ENCODE measurements around the gene TRAP1. TPM values are rescaled to one million over a fixed set of nuclear protein-coding genes. Genes with fewer than 3 reads are reported as not detected.

The TRAP1 gene
- total RNA-seq, 1 donor from 2014 or later: 212 TPM

DNA sequence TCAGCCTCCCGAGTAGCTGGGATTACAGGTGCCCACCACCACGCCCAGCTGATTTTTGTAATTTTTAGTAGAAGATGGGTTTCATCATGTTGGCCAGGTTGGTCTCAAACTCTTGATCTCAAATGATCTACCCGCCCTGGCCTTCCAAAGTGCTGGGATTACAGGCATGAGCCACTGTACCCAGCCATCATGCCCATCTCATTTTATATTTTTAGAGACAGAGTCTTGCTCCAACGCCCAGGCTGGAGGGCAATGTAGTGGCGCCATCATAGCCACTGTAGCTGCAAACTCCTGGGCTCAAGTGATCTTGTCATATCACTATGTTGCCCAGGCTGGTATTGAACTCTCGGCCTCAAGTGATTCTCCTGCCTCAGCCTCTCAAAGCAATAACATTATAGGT, 43.2 kb upstream of the TRAP1 start:
- no peak for DNase-seq (ENCODE audit: low spot score, unreplicated experiment)
- Mint-ChIP-seq H3K27me3 (no peaks in the 10 kb centered on the region), H3K4me3 (ENCODE audit: low read depth) (no peak overlapping the region), H3K4me1 (ENCODE audit: low read depth) (peaks cover 2% of the 10 kb centered on the region), H3K36me3 (ENCODE audit: insufficient read depth) (peaks cover 26% of the 10 kb centered on the region), H3K9me3 (ENCODE audit: low read depth) (no peaks in the 10 kb centered on the region), H3K27ac (peak overlapping the region; percentile 52)
- TF ChIP-seq, protein P1, sequence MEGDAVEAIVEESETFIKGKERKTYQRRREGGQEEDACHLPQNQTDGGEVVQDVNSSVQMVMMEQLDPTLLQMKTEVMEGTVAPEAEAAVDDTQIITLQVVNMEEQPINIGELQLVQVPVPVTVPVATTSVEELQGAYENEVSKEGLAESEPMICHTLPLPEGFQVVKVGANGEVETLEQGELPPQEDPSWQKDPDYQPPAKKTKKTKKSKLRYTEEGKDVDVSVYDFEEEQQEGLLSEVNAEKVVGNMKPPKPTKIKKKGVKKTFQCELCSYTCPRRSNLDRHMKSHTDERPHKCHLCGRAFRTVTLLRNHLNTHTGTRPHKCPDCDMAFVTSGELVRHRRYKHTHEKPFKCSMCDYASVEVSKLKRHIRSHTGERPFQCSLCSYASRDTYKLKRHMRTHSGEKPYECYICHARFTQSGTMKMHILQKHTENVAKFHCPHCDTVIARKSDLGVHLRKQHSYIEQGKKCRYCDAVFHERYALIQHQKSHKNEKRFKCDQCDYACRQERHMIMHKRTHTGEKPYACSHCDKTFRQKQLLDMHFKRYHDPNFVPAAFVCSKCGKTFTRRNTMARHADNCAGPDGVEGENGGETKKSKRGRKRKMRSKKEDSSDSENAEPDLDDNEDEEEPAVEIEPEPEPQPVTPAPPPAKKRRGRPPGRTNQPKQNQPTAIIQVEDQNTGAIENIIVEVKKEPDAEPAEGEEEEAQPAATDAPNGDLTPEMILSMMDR (IDR thresholded peaks at IDR 0.05; ENCODE audit: unreplicated experiment): no peak

GRCh38 chr16:3759736-3760135, 42.4 kb upstream of the TRAP1 start:
- peak overlapping the region; percentile 46 for H3K27ac Mint-ChIP-seq
- H3K9me3 Mint-ChIP-seq (ENCODE audit: low read depth): no peaks in the 10 kb centered on the region

DNA sequence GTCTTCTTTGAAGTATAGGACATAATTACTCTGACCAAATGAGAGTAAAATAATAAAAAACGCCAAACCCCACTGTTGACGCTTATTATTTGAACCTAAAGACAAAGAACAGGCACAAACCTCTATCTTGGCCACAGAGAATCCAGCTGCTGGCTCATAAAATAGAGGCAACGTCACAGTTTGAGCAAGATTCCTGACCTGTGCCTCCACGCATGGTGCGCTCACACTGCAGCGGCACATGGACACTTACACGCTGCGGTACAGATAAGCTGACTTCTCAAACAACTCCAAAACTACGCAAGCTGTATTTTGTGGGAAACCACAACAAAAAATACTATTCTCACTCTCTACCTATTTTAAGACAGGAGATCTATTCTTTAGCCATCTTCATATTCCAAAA, 38.8 kb upstream of the TRAP1 start:
- peaks cover 7% of the 10 kb centered on the region for H3K4me1 Mint-ChIP-seq (ENCODE audit: low read depth)

More at GRCh38 chr16:3759736-3760135, 42.4 kb upstream of the TRAP1 start:
- TF ChIP-seq, protein P1 (IDR thresholded peaks at IDR 0.05; ENCODE audit: unreplicated experiment): no peak
- DNase-seq (ENCODE audit: low spot score, unreplicated experiment): no peak
- Mint-ChIP-seq H3K4me3 (ENCODE audit: low read depth) (no peak overlapping the region), H3K36me3 (ENCODE audit: insufficient read depth) (peaks cover 26% of the 10 kb centered on the region), H3K4me1 (ENCODE audit: low read depth) (peaks cover 2% of the 10 kb centered on the region), H3K27me3 (no peaks in the 10 kb centered on the region)

DNA sequence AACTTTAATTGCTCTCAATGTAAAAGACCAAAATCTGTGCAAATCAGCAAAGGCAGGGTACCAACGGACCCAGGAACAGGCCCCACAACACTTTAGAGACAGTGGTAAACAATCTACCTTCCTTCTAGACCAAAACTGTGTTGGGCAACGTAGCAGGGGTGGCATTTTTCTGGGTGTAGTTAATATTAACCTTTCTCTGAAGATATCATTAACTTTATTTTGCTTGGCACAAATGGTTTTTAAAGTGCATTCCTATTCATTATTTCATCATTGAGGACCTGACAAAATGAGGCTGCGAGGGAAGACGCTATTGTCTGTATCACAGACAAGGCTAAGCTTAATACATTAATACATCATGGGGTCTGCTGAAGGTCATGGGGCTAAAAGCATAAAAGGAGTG, 37.9 kb upstream of the TRAP1 start:
- Mint-ChIP-seq H3K27ac (no peak overlapping the region), H3K36me3 (ENCODE audit: insufficient read depth) (peaks cover 39% of the 10 kb centered on the region), H3K4me1 (ENCODE audit: low read depth) (peaks cover 9% of the 10 kb centered on the region), H3K27me3 (no peaks in the 10 kb centered on the region), H3K4me3 (ENCODE audit: low read depth) (no peak overlapping the region), H3K9me3 (ENCODE audit: low read depth) (no peaks in the 10 kb centered on the region)
- TF ChIP-seq, protein P1 (IDR thresholded peaks at IDR 0.05; ENCODE audit: unreplicated experiment): no peak
- DNase-seq (ENCODE audit: low spot score, unreplicated experiment): no peak

More for the DNA sequence above, 38.8 kb upstream of the TRAP1 start:
- Mint-ChIP-seq H3K4me3 (ENCODE audit: low read depth) (no peak overlapping the region), H3K27ac (peak overlapping the region; percentile 34), H3K27me3 (no peaks in the 10 kb centered on the region), H3K9me3 (ENCODE audit: low read depth) (no peaks in the 10 kb centered on the region), H3K36me3 (ENCODE audit: insufficient read depth) (peaks cover 35% of the 10 kb centered on the region)
- no peak for DNase-seq (ENCODE audit: low spot score, unreplicated experiment)
- TF ChIP-seq, protein P1 (IDR thresholded peaks at IDR 0.05; ENCODE audit: unreplicated experiment): no peak

DNA sequence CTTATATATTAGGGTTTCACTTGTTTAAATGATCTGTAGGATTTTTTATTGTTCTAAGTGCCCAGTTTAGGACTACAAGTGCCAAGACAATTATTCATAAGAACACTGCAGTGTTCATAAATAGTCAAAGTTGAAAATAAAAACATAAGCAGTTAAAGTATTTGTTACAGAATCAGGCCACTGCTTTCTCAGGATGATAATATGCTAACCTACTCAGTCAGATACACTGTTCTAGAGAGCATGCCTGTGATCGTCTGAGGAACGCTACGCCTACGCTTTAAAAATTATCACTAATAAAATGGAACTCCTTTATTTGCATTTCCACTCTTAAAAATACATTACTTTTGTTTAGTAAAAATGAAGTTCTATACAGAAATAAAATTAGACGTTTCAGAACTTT, 37.4 kb upstream of the TRAP1 start:
- Mint-ChIP-seq H3K4me3 (ENCODE audit: low read depth) (no peak overlapping the region), H3K27ac (no peak overlapping the region), H3K9me3 (ENCODE audit: low read depth) (no peaks in the 10 kb centered on the region), H3K36me3 (ENCODE audit: insufficient read depth) (peaks cover 42% of the 10 kb centered on the region), H3K27me3 (no peaks in the 10 kb centered on the region), H3K4me1 (ENCODE audit: low read depth) (peaks cover 9% of the 10 kb centered on the region)
- TF ChIP-seq, protein P1 (IDR thresholded peaks at IDR 0.05; ENCODE audit: unreplicated experiment): no peak
- DNase-seq (ENCODE audit: low spot score, unreplicated experiment): no peak
